GM19193 (cell line): ENCODE results near the gene STAB1.

Source experiments
- POLR2A ChIP-seq: IDR thresholded peaks from 4 replicates; pipeline ENCODE4 v1.6.1; 2011; ENCODE audit not compliant: insufficient read depth, insufficient read length; ENCODE audit errors: extremely low read depth

STAB1 gene

DNA sequence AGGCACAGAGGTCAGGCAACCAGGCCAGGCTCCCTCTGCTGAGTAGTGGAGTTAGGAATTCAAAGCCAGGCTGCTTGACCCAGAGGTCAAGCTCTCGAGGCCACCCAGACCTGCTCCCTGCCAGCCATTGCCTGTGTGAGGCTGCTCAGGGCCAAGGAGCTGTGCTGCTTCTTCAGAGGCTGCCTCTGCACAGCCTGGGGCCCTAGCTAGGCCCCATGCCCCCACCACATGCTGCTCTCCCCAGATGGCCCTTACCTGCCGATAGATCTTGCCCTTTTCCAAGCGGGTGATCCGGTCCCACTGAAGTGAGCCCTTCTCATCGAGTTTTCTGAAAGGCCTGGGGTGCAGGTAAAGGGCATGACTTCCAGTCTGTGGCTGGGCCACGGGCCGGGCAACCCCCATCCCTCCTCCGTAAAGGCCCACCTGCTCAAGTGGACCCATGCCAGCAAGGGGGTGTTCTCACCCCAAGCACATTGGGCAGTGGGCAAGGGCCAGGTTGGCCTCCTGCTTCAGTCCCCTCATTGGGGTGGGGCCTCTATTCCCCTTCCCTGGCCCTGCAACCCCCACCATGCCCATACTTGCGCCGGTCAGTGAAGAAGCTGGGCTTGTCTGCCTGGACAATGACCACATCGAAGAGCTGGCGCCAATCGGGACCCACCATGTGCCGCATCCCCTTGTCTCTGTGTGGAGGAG, 32.0 kb downstream of the STAB1 start:
- TF ChIP-seq POLR2A: no peak

DNA sequence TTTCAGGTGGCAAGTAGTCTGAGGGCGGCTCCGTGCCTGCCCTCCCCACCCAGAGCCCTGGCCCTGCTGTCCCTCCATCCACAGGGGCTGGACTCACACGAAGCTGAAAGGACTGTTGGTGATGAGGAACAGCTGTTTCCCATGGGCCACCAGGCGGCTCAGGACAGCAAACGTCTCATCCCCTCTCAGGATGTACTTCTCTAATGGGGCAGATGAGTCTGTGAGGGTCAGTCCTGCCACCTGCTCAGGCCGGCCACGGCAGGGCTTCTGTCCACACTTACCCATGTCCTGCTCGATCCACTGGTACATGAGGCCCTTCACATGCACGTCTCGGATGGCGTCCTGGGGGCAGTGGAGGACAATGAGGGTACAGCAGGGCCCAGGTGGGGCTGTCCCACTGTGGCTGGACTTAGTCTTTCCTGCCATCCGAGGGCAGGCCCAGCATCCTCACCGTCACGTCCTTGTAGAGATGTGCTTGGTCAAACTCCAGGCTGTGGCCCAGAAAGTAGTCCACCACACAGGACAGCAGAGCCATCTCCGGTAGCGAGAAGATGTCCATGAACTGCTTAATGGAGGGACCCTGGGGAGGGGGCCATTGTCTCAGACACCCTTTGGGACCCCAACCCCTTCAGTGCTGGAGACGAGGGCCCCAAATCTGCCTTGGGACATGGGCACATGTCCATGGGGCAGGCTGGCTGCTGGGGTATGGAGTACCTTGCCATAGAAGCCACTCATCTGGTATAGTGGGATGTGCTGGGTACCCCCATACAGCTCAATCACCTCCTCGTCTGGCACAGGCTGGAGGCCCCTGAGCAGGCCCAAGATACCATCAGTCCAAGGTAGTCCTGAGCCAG, 32.8 kb downstream of the STAB1 start:
- TF ChIP-seq POLR2A: no peak

DNA sequence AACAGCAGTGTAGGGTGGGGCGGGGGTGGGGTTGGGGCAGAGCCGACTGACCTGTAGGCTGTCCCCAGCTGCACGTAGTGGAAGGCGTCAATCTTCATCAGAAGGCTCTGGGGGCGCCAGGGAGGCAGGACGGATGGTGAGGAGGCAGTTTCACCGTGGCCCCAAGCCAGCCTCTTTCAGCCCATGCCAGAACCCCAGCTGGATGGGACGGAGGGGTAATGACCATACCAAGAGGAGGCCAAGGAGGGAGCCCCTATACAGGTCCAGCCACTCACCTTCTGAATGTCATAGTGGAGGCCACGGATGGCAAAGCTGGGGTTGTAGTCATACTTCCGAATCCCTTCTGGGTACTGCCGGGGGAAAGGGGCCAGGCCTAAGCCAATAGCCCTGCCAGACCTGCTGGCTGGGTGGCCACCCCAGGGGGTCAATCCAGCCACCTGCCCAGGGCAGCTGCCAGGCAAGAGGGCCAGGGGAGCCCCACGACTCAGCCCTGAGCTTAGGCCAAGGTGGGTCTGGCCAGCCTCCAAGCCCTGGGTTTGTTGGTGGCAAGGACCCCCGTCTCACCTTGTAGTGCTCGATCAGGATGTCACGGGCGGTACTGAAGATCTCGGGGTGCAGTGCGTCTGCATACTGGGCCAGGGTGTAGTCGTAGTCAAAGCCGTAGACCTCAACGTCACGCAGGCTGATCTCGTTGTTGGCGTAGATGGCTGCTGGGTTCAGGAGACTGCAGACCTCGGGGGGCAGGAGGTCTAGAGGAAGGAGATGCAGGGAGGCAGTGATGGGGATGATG, 33.6 kb downstream of the STAB1 start:
- no peak for TF ChIP-seq POLR2A

DNA sequence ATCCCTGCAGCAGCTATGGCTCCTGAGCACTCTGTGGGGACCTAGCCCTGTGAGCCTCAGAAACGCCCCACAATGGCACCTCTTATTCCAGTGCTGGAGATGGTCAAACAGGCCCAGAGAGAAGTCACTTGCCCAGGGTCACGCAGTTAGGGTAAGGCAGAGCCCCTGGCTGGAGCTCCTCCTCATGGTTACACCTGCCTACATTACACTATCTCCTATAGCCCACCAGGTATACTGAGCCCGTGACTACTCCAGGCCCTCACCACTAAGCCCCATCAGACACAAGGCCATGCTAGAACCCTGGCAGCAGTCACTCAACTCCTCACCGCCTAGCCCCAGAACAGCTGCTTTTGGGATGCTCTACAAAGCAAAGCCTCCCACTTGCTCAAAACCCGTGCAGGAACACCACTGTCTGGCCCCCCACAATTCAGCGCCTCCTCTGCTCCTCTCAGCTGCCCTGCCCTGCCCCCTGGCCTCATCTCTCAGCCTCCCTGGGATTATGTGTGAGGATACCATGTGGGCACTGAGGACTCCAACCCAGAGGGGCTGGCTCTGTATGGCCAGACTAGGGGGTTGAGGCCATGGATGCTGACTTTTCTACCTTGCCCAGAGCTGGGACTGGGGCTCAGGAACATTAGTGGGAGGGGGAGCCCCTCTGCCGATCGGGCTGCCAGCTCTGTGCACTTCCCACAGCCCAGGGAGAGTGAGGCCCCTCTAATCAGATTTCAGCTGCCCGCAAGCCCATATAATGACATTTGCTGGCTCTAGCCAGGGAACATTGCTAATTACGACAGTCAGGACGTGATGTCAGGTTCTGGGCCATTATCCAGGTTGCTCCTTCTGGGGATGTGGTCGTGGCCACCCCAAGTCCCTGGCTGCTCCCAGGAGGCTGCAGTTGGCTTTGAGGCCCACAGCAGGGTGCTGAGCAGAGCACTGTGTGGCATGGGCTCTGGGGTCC, 34.5 kb downstream of the STAB1 start:
- no peak for TF ChIP-seq POLR2A

DNA sequence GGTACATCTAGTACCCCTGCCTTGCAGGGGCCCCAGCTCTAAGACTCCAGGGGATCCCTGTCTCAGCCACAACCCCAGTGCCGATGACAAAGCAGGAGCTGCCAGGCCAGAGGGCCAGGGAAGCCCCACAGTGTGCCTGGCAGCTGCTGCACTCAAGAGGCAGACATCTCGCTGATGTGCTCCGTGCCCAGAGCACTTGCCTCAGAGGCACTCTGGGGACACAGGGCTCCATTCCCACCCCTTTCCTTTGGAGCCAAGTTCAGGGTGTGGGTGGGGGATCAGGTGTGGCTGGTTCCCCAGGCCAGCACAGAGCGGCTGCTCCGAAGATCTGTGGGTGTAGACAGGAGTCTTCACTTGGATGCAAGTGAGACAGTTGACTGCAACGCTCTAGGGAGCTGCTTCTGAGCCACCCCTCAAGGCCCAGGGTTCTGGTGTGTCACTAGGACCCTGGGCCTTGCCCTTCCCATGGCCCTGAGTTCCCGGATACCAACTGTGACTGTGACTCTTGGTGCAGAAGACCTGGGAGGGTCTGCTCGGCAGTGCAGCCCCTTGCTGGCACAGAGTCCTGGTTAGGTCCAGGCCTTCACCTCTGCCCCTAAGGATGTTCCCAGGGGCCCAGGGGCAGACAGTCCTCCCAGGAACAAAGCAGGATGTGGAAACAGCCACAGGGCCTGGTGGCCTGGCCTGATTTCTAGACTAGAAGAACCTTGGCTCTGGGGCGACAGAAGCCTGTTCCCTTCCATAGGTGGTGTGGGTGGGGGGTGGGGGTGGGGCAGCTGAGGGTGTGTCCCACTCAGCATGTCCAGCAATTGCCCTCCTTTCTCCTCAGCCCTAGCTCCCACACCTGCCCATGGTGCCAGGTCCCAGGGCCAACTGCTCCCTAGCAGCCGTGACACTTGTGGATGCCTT, 36.0 kb downstream of the STAB1 start:
- no peak for TF ChIP-seq POLR2A

DNA sequence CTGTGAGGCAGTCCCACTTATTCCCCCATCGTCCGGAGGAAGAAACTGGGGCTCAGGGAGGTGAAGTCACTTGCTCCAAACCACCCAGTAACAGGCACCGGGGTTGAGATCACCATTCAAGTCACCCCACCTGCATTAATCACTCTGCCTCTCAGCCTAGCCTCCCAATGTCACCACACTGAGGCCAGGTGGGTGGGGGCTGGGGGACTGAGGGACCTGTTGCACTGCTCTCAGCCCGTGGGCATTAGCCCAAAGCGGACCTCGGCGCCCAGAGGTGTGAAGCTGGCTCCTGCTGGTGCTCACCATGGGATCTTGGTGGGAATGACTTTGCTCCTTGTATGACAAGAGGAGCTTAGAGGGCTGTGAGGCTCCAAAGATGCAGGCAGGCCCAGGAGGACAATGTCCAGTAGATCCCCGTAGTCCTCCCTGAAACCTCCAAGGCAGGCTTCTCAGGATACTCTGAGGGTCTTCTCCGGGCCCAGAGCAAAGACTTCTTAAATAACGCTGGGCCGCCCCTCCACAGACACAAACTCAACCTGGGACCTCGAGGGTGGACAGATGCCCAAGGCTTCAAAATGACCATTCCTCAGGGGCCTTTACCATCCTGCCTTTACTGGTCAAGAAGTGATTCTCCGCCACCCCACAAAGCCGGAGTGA, 36.9 kb downstream of the STAB1 start:
- TF ChIP-seq POLR2A: no peak

DNA sequence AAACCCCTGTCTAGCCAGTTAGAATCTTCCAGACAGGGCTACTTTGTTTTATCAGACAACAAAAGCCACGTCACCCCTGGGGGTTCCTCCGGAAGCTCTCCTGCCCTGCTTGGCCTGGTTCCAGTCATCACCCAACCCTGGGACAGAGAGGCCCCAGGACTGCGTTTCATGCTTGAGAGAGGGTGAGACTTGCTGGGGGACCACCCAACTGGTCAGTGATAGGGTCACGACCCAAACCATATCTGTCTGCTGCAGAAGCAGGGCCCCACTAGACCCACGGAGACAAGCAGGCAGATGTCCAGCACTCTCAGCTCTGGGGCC, 37.3 kb downstream of the STAB1 start:
- no peak for TF ChIP-seq POLR2A

DNA sequence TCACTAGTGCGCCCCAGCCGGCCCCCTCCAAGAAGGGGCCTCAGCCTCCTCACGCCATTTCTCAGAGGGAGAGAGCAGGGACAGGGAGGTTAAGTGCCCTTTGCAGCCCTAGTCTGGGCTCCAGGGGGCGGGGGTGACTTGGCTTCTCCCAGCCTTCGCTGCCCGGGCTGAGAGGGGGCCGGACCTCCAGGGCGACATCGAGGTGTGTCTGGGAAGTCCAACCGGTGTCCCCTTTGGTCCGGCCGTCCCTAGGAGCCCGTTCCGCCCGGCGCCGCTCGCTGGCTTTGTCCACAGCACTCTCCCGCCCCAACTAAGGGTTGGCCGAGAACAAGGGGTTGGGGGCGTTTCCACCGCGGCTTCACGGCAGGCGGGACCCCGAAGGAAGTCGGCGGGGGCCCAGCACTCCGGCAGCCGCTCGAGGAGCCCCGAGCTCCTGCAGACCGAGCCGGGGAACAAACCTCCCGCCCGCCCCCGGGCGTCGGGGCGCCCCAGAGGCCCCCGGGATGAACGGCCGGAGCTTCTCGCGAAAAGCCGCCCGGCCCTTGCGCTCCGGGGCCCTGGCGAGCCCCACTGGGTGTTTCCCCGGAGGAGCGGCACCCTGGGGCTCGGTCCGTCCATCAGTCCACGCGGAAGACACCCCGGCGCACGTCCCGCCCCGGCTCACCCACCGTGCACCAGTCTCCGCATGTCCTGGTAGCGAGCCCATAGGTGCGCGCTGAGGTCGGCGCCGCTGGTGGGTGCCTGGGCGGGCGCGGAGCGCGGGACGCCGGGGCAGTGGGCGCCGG, 37.9 kb downstream of the STAB1 start:
- TF ChIP-seq POLR2A: no peak

DNA sequence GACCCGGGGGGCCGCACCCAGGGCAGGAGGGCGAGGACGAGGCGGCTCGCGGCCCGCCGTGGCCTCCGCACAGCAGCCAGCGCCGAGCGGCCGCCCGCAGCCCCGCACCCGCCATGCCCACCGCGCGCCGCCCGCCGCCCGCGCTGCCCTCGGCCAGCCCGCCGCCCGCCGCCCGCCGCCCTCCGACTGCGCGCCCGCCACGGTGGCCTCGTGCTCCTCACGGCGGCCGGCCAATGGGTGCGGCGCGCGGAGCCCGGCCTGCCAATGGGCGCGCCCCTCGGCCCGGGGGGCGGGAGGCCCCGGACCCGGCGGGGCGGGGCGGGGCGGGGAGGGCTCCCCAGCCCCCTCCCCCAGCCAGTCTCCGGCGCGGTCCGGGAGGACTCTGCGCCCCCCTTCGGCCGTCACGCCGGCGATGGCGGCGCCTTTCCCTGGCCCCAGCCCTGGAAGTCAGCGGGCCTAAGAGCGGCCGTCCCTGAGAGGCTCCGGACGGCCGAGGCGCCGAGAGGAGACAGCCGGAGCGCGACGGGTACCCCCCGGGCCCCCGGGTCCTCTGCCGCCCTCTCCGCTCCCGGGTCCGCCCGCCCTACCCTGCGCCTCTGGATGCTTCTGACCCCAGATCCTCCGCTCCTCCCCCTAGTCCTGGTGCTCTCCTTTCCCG, 38.6 kb downstream of the STAB1 start, which contains the start of gene NT5DC2:
Gene NT5DC2 (minus strand): TSS at position 235 of the 658 bp plus-strand sequence. CDS start 120 bp downstream, at position 115.
- TF ChIP-seq POLR2A: peak; percentile 45

DNA sequence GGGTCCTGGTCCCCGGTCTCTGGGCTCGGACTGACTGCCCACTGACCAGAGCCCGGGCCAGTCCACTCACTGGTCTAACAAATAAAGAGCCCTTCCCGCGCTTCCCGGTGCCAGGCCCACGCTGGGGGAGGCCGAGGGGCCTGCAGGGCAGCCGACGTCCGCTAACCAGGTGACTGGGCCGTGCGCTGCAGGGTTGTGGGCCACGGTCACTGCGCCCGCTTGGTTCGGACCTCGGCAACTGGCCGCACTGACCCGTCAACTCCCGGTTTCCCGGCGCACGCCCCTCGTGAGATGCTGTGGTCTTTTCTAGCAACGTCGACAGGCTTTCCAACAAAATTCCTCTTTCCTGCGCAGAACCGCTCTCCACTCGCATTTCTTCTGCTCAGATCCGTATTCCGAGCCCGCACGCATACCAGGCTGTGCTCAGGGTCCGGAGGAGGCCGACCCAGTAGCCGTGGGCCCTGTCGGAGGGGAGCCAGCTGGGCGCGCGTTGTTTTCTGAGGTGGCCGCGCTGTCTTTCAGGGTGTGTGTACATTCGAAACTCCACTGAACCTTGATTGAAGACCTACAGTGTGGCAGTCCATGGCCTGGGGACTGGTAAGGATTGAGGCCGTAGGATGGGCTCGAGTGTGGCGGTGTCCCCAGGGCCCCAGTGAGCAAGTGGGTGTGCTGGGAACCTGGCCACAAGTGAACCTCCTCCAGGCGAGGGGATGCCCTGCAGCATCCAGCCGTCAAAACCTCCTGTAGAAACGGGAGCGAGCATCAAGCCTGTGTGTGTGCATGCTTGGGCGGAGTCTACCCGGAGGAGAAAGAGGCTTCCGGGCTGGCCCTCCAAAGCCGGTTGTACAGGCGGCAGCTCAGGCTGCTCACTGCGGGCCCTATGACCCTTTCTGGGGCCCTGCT, 39.4 kb downstream of the STAB1 start:
- TF ChIP-seq POLR2A: no peak
